T-helper 2 cell treated with Interferon-gamma antibody and Interleukin-4, amounts not matched to agents 100 ng/mL and 5 ng/mL, for 36 hours (primary cell): ENCODE data around the gene CD59. TPM values are rescaled to one million over a fixed set of nuclear protein-coding genes. Genes with fewer than 3 reads are reported as not detected.

Source experiments
- intact Hi-C: fragments of 100-400 bp; cut with micrococcal nuclease; formaldehyde crosslinking; loops from one replicate; pipeline ENCODE4 v1.15.1; 2023
- total RNA-seq: library from RNA; stranded (reverse); gene quantifications from 2 replicates; pipeline ENCODE4 v1.2.3, GENCODE V29; 2022

The CD59 gene
- total RNA-seq, 1 donor from 2014 or later, result 125 TPM

- intact Hi-C loops, result no loop called here
Measured at GRCh38 chr11:33654594-33654993, 81.6 kb downstream of the CD59 start.

Other genes with a start within 250 kb of the CD59 start
- gene C11orf91, start 35.6 kb downstream of the CD59 start, total RNA-seq, result 0.25 and 0.32 TPM in 2 replicates
- 21.6 and 22.9 TPM in 2 replicates for gene FBXO3, start 38.1 kb upstream of the CD59 start, total RNA-seq
- gene LMO2, start 155.7 kb upstream of the CD59 start, total RNA-seq, result 0.16 TPM in 1 of 2 replicates, not detected in the other